Adrenal gland (tissue), 5 donors: ENCODE data around the gene ARHGEF11.

Source experiments
- CTCF ChIP-seq, 6 experiments: fragments of 450-650 bp in 4 of 6; fragments of 200-600 bp in 2 of 6; sonication (generic) in 1 of 6; IDR thresholded peaks; 1 replicate in 5 of 6; 2 replicates in 1 of 6; pipeline versions ENCODE4 v1.5.1 to v1.8.0; 2016 to 2021; ENCODE audit warnings: antibody characterized with exemption in 6 of 6, mild to moderate bottlenecking in 2 of 6, moderate library complexity in 1 of 6
- POLR2A ChIP-seq, 2 donors: fragments of 450-650 bp; IDR thresholded peaks; one replicate each; pipeline ENCODE4 v1.6.1; 2017; ENCODE audit warnings: antibody characterized with exemption in 2 of 2, mild to moderate bottlenecking in 2 of 2, moderate library complexity in 1 of 2
- donor health status: DM: no; HTN: no; CAD: no.

- TF ChIP-seq CTCF (IDR thresholded peaks at IDR 0.05), result no peak
- TF ChIP-seq POLR2A (IDR thresholded peaks at IDR 0.05), result no peak
Observed at GRCh38 chr1:156931974-156932710, 113.4 kb downstream of the ARHGEF11 start.
